GM23338 (cell line): Measurements from ENCODE around the gene PHACTR1. TPM values are rescaled to one million over a fixed set of nuclear protein-coding genes. Genes with fewer than 3 reads are reported as not detected.

Experiments
- ATAC-seq: fragments of 200-7000 bp; cut with Tn5 transposase; 3 replicates; pipeline ENCODE4 v1.9.1; 2020
- DNase-seq: peaks from one replicate; pipeline ENCODE4 v3.0.0-alpha.2; 2015; ENCODE audit warnings: low spot score
- H2AFZ ChIP-seq: fragments of 200-600 bp; sonication (generic); 2 replicates; pipeline ENCODE4 v1.8.0; 2016; ENCODE audit warnings: antibody characterized with exemption, mild to moderate bottlenecking, moderate library complexity
- H3F3A ChIP-seq: fragments of 200-600 bp; sonication (generic); replicated peaks from 2 replicates; pipeline ENCODE4 v1.8.0; 2017; ENCODE audit warnings: antibody characterized with exemption, mixed run types, low read depth
- H3K27ac ChIP-seq: fragments of 200-600 bp; sonication (generic); 2 replicates; pipeline ENCODE4 v1.6.1; 2016; ENCODE audit warnings: low read depth
- H3K27me3 ChIP-seq: fragments of 200-600 bp; sonication (generic); 2 replicates; pipeline ENCODE4 v1.8.0; 2016; ENCODE audit warnings: mild to moderate bottlenecking, mixed run types, moderate library complexity; ENCODE audit not compliant: insufficient read depth
- H3K36me3 ChIP-seq: fragments of 200-600 bp; sonication (generic); 2 replicates; pipeline ENCODE4 v1.8.0; 2016; ENCODE audit warnings: mild to moderate bottlenecking; ENCODE audit not compliant: insufficient read depth
- H3K4me1 ChIP-seq: fragments of 200-600 bp; sonication (generic); 2 replicates; pipeline ENCODE4 v1.8.0; 2016; ENCODE audit warnings: mild to moderate bottlenecking, moderate library complexity; ENCODE audit not compliant: insufficient read depth
- H3K4me2 ChIP-seq: fragments of 200-600 bp; sonication (generic); 2 replicates; pipeline ENCODE4 v1.7.1; 2017; ENCODE audit warnings: mixed run types
- H3K4me3 ChIP-seq: fragments of 200-600 bp; sonication (generic); 2 replicates; pipeline ENCODE4 v1.6.1; 2016; ENCODE audit warnings: mixed run types
- H3K79me2 ChIP-seq: fragments of 200-600 bp; sonication (generic); replicated peaks from 2 replicates; pipeline ENCODE4 v1.8.0; 2017; ENCODE audit warnings: mild to moderate bottlenecking; ENCODE audit not compliant: insufficient read depth
- H3K9me2 ChIP-seq: fragments of 200-600 bp; sonication (generic); 2 replicates; pipeline ENCODE4 v1.8.0; 2017; ENCODE audit not compliant: insufficient read depth
- H4K20me1 ChIP-seq: fragments of 200-600 bp; sonication (generic); replicated peaks from 2 replicates; pipeline ENCODE4 v1.8.0; 2017; ENCODE audit warnings: mild to moderate bottlenecking; ENCODE audit not compliant: insufficient read depth
- H3K27ac Mint-ChIP-seq: 2 replicates; pipeline ENCODE4 v1.8.0; 2020; ENCODE audit warnings: inconsistent platforms, mild to moderate bottlenecking, moderate library complexity, mixed read lengths
- H3K27me3 Mint-ChIP-seq: 3 replicates; pipeline ENCODE4 v1.8.0; 2022; ENCODE audit warnings: low read depth, mild to moderate bottlenecking, moderate library complexity, mixed read lengths, inconsistent platforms; ENCODE audit not compliant: insufficient read depth, poor library complexity
- H3K36me3 Mint-ChIP-seq: 3 replicates; pipeline ENCODE4 v1.8.0; 2021; ENCODE audit warnings: low read depth, mild to moderate bottlenecking, inconsistent platforms, moderate library complexity, mixed read lengths
- H3K4me1 Mint-ChIP-seq: 3 replicates; pipeline ENCODE4 v1.8.0; 2020; ENCODE audit warnings: mild to moderate bottlenecking, inconsistent platforms, mixed read lengths
- H3K4me3 Mint-ChIP-seq: 3 replicates; pipeline ENCODE4 v1.8.0; 2021; ENCODE audit warnings: moderate library complexity, mild to moderate bottlenecking, inconsistent platforms, mixed read lengths
- H3K9me3 Mint-ChIP-seq: 3 replicates; pipeline ENCODE4 v1.8.0; 2020; ENCODE audit warnings: moderate library complexity, mild to moderate bottlenecking, inconsistent platforms, mixed read lengths
- CREB1 ChIP-seq: fragments of 250-450 bp; sonication (Bioruptor Pico); IDR thresholded peaks from 2 replicates; pipeline ENCODE4 v1.5.0; 2020; ENCODE audit warnings: low read depth, mild to moderate bottlenecking, moderate library complexity
- EZH2 ChIP-seq: fragments of 200-600 bp; sonication (generic); IDR thresholded peaks from one replicate; pipeline ENCODE4 v1.8.0; 2017; ENCODE audit warnings: antibody characterized with exemption, mild to moderate bottlenecking, low read depth; ENCODE audit not compliant: unreplicated experiment
- EZH2phosphoT487 ChIP-seq: fragments of 200-600 bp; sonication (generic); IDR thresholded peaks from one replicate; pipeline ENCODE4 v1.8.1; 2018; ENCODE audit warnings: antibody characterized with exemption; ENCODE audit not compliant: unreplicated experiment
- JUNB ChIP-seq: IDR thresholded peaks from one replicate; pipeline ENCODE4 v1.6.1; 2016; ENCODE audit warnings: antibody characterized with exemption; ENCODE audit not compliant: unreplicated experiment
- POLR2AphosphoS5 ChIP-seq: IDR thresholded peaks from 2 replicates; pipeline ENCODE4 v1.6.1; 2016; ENCODE audit warnings: antibody characterized with exemption, low read depth
- STAT1 ChIP-seq: IDR thresholded peaks from one replicate; pipeline ENCODE4 v1.6.1; 2016; ENCODE audit warnings: antibody characterized with exemption; ENCODE audit not compliant: unreplicated experiment
- ZNF114 ChIP-seq: fragments of 250-450 bp; sonication (Bioruptor Pico); IDR thresholded peaks from 2 replicates; pipeline ENCODE4 v1.5.0; 2020; ENCODE audit warnings: mild to moderate bottlenecking, moderate library complexity
- ZNF331 ChIP-seq: fragments of 250-450 bp; sonication (Bioruptor Pico); IDR thresholded peaks from 2 replicates; pipeline ENCODE4 v1.5.0; 2020; ENCODE audit warnings: low read depth, mild to moderate bottlenecking, moderate library complexity
- polyA plus RNA-seq: library from polyadenylated mRNA; unstranded; fragments of >200 nt; fragmentation: Nextera tagmentation; extraction: Ambion mirVana; gene quantifications from 2 replicates; pipeline ENCODE4 v1.2.1, GENCODE V29; 2016
- total RNA-seq: library from RNA; depleted of rRNA; stranded (reverse); fragments of >200 nt; shearing (Covaris generic); gene quantifications from 2 replicates; pipeline ENCODE4 v1.2.3, GENCODE V29; 2014
- TF ChIP-seq, protein P1 (sequence below), 2 experiments: fragments of 200-600 bp in 1 of 2; sonication (generic) in 1 of 2; conservative IDR thresholded peaks; 2 replicates each; pipeline versions ENCODE4 v1.5.1 to v1.6.1; 2016 to 2017; ENCODE audit warnings: antibody characterized with exemption in 2 of 2, low read depth in 2 of 2, mild to moderate bottlenecking in 2 of 2, moderate library complexity in 1 of 2
- TF ChIP-seq, protein P2 (sequence below): IDR thresholded peaks from 2 replicates; pipeline ENCODE4 v1.6.1; 2016; ENCODE audit warnings: antibody characterized with exemption
- TF ChIP-seq, protein P3 (sequence below): fragments of 250-450 bp; sonication (Bioruptor Pico); IDR thresholded peaks from 2 replicates; pipeline ENCODE4 v1.5.0; 2020; ENCODE audit warnings: mild to moderate bottlenecking, moderate library complexity
- TF ChIP-seq, protein P4 (sequence below): IDR thresholded peaks from one replicate; pipeline ENCODE4 v1.6.1; 2018; ENCODE audit warnings: antibody characterized with exemption; ENCODE audit not compliant: unreplicated experiment

The PHACTR1 gene
- total and polyA plus RNA-seq, 2 experiments from 2014 or later: 5.9 to 19.3 TPM

DNA sequence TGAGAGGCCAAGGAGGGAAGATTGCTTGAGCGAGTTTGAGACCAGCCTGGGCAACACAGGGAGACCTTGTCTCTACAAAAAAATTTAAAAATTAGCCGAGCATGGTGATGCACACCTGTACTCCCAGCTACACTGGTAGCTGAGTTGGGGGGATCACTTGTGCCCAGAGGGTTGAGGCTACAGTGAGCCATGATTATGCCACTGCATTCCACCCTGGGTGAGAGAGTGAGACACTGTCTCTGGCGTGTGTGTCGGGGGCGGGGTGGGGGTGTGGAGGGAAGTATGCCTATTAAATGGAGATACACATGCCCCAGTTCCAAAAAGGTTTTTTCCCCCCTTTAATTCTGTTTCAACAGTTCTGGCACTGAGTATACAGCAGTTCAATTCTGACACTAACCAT is 388.6 kb downstream of the PHACTR1 start:
- Histone ChIP-seq H3F3A (no peaks in the 10 kb centered on the region), H4K20me1 (no peaks in the 10 kb centered on the region), H3K79me2 (no peaks in the 10 kb centered on the region), H3K27ac (no peak overlapping the region), H3K4me2 (no peak overlapping the region), H3K9me2 (no peaks in the 10 kb centered on the region), H3K4me1 (no peaks in the 10 kb centered on the region), H2AFZ (no peak overlapping the region), H3K4me3 (no peak overlapping the region), H3K27me3 (no peaks in the 10 kb centered on the region), H3K36me3 (no peaks in the 10 kb centered on the region)
- Mint-ChIP-seq H3K4me1 (peaks cover 14% of the 10 kb centered on the region), H3K9me3 (peaks cover 5% of the 10 kb centered on the region; the same call in 2 of the 3 replicates), H3K27me3 (no peaks in the 10 kb centered on the region), H3K27ac (no peak overlapping the region), H3K36me3 (no peaks in the 10 kb centered on the region; the same call in 1 of the 3 replicates), H3K4me3 (no peak overlapping the region)
- DNase-seq (no peak), ATAC-seq (no peak)
- TF ChIP-seq EZH2 (no peak), STAT1 (no peak), ZNF114 (CRISPR knock-in tag) (no peak), EZH2phosphoT487 (no peak), ZNF331 (CRISPR knock-in tag) (no peak), JUNB (no peak), POLR2AphosphoS5 (no peak), CREB1 (CRISPR knock-in tag) (no peak)
- TF ChIP-seq, protein P1, sequence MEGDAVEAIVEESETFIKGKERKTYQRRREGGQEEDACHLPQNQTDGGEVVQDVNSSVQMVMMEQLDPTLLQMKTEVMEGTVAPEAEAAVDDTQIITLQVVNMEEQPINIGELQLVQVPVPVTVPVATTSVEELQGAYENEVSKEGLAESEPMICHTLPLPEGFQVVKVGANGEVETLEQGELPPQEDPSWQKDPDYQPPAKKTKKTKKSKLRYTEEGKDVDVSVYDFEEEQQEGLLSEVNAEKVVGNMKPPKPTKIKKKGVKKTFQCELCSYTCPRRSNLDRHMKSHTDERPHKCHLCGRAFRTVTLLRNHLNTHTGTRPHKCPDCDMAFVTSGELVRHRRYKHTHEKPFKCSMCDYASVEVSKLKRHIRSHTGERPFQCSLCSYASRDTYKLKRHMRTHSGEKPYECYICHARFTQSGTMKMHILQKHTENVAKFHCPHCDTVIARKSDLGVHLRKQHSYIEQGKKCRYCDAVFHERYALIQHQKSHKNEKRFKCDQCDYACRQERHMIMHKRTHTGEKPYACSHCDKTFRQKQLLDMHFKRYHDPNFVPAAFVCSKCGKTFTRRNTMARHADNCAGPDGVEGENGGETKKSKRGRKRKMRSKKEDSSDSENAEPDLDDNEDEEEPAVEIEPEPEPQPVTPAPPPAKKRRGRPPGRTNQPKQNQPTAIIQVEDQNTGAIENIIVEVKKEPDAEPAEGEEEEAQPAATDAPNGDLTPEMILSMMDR (conservative IDR thresholded peaks at IDR 0.05; ENCODE audit: low read depth in 2 of 2): no peak
- TF ChIP-seq, protein P2, sequence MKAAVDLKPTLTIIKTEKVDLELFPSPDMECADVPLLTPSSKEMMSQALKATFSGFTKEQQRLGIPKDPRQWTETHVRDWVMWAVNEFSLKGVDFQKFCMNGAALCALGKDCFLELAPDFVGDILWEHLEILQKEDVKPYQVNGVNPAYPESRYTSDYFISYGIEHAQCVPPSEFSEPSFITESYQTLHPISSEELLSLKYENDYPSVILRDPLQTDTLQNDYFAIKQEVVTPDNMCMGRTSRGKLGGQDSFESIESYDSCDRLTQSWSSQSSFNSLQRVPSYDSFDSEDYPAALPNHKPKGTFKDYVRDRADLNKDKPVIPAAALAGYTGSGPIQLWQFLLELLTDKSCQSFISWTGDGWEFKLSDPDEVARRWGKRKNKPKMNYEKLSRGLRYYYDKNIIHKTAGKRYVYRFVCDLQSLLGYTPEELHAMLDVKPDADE: no peak
- TF ChIP-seq, protein P3, sequence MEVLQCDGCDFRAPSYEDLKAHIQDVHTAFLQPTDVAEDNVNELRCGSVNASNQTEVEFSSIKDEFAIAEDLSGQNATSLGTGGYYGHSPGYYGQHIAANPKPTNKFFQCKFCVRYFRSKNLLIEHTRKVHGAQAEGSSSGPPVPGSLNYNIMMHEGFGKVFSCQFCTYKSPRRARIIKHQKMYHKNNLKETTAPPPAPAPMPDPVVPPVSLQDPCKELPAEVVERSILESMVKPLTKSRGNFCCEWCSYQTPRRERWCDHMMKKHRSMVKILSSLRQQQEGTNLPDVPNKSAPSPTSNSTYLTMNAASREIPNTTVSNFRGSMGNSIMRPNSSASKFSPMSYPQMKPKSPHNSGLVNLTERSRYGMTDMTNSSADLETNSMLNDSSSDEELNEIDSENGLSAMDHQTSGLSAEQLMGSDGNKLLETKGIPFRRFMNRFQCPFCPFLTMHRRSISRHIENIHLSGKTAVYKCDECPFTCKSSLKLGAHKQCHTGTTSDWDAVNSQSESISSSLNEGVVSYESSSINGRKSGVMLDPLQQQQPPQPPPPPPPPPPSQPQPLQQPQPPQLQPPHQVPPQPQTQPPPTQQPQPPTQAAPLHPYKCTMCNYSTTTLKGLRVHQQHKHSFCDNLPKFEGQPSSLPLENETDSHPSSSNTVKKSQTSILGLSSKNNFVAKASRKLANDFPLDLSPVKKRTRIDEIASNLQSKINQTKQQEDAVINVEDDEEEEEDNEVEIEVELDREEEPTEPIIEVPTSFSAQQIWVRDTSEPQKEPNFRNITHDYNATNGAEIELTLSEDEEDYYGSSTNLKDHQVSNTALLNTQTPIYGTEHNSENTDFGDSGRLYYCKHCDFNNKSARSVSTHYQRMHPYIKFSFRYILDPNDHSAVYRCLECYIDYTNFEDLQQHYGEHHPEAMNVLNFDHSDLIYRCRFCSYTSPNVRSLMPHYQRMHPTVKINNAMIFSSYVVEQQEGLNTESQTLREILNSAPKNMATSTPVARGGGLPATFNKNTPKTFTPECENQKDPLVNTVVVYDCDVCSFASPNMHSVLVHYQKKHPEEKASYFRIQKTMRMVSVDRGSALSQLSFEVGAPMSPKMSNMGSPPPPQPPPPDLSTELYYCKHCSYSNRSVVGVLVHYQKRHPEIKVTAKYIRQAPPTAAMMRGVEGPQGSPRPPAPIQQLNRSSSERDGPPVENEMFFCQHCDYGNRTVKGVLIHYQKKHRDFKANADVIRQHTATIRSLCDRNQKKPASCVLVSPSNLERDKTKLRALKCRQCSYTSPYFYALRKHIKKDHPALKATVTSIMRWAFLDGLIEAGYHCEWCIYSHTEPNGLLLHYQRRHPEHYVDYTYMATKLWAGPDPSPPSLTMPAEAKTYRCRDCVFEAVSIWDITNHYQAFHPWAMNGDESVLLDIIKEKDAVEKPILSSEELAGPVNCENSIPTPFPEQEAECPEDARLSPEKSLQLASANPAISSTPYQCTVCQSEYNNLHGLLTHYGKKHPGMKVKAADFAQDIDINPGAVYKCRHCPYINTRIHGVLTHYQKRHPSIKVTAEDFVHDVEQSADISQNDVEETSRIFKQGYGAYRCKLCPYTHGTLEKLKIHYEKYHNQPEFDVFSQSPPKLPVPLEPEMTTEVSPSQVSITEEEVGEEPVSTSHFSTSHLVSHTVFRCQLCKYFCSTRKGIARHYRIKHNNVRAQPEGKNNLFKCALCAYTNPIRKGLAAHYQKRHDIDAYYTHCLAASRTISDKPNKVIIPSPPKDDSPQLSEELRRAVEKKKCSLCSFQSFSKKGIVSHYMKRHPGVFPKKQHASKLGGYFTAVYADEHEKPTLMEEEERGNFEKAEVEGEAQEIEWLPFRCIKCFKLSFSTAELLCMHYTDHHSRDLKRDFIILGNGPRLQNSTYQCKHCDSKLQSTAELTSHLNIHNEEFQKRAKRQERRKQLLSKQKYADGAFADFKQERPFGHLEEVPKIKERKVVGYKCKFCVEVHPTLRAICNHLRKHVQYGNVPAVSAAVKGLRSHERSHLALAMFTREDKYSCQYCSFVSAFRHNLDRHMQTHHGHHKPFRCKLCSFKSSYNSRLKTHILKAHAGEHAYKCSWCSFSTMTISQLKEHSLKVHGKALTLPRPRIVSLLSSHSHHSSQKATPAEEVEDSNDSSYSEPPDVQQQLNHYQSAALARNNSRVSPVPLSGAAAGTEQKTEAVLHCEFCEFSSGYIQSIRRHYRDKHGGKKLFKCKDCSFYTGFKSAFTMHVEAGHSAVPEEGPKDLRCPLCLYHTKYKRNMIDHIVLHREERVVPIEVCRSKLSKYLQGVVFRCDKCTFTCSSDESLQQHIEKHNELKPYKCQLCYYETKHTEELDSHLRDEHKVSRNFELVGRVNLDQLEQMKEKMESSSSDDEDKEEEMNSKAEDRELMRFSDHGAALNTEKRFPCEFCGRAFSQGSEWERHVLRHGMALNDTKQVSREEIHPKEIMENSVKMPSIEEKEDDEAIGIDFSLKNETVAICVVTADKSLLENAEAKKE (CRISPR knock-in tag): no peak
- TF ChIP-seq, protein P4, sequence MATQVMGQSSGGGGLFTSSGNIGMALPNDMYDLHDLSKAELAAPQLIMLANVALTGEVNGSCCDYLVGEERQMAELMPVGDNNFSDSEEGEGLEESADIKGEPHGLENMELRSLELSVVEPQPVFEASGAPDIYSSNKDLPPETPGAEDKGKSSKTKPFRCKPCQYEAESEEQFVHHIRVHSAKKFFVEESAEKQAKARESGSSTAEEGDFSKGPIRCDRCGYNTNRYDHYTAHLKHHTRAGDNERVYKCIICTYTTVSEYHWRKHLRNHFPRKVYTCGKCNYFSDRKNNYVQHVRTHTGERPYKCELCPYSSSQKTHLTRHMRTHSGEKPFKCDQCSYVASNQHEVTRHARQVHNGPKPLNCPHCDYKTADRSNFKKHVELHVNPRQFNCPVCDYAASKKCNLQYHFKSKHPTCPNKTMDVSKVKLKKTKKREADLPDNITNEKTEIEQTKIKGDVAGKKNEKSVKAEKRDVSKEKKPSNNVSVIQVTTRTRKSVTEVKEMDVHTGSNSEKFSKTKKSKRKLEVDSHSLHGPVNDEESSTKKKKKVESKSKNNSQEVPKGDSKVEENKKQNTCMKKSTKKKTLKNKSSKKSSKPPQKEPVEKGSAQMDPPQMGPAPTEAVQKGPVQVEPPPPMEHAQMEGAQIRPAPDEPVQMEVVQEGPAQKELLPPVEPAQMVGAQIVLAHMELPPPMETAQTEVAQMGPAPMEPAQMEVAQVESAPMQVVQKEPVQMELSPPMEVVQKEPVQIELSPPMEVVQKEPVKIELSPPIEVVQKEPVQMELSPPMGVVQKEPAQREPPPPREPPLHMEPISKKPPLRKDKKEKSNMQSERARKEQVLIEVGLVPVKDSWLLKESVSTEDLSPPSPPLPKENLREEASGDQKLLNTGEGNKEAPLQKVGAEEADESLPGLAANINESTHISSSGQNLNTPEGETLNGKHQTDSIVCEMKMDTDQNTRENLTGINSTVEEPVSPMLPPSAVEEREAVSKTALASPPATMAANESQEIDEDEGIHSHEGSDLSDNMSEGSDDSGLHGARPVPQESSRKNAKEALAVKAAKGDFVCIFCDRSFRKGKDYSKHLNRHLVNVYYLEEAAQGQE: no peak
